GM23338 (cell line): ENCODE results near the gene ADCY1.

Source experiments
- CREB1 ChIP-seq: fragments of 250-450 bp; sonication (Bioruptor Pico); IDR thresholded peaks from 2 replicates; pipeline ENCODE4 v1.5.0; 2020; ENCODE audit warnings: low read depth, mild to moderate bottlenecking, moderate library complexity
- CTCF ChIP-seq, 2 experiments: fragments of 200-600 bp in 1 of 2; sonication (generic) in 1 of 2; conservative IDR thresholded peaks; 2 replicates each; pipeline versions ENCODE4 v1.5.1 to v1.6.1; 2016 to 2017; ENCODE audit warnings: antibody characterized with exemption in 2 of 2, low read depth in 2 of 2, mild to moderate bottlenecking in 2 of 2, moderate library complexity in 1 of 2
- EZH2 ChIP-seq: fragments of 200-600 bp; sonication (generic); IDR thresholded peaks from one replicate; pipeline ENCODE4 v1.8.0; 2017; ENCODE audit warnings: antibody characterized with exemption, mild to moderate bottlenecking, low read depth; ENCODE audit not compliant: unreplicated experiment
- EZH2phosphoT487 ChIP-seq: fragments of 200-600 bp; sonication (generic); IDR thresholded peaks from one replicate; pipeline ENCODE4 v1.8.1; 2018; ENCODE audit warnings: antibody characterized with exemption; ENCODE audit not compliant: unreplicated experiment
- JUNB ChIP-seq: IDR thresholded peaks from one replicate; pipeline ENCODE4 v1.6.1; 2016; ENCODE audit warnings: antibody characterized with exemption; ENCODE audit not compliant: unreplicated experiment
- NANOG ChIP-seq: IDR thresholded peaks from 2 replicates; pipeline ENCODE4 v1.6.1; 2016; ENCODE audit warnings: antibody characterized with exemption, borderline replicate concordance
- POLR2AphosphoS5 ChIP-seq: IDR thresholded peaks from 2 replicates; pipeline ENCODE4 v1.6.1; 2016; ENCODE audit warnings: antibody characterized with exemption, low read depth
- REST ChIP-seq: IDR thresholded peaks from one replicate; pipeline ENCODE4 v1.6.1; 2018; ENCODE audit warnings: antibody characterized with exemption; ENCODE audit not compliant: unreplicated experiment
- ZNF331 ChIP-seq: fragments of 250-450 bp; sonication (Bioruptor Pico); IDR thresholded peaks from 2 replicates; pipeline ENCODE4 v1.5.0; 2020; ENCODE audit warnings: low read depth, mild to moderate bottlenecking, moderate library complexity

GRCh38 chr7:45591101-45591906 is 17.1 kb downstream of the ADCY1 start:
- TF ChIP-seq REST (no peak), EZH2phosphoT487 (no peak), CTCF (conservative IDR thresholded peaks at IDR 0.05; ENCODE audit: low read depth in 2 of 2) (no peak), EZH2 (no peak), POLR2AphosphoS5 (no peak), CREB1 (CRISPR knock-in tag) (no peak), JUNB (no peak), NANOG (no peak), ZNF331 (no peak)
